ENCODE results near the gene AMY1A.
"Not testable (repeated sequence)": the region's sequence is repeated elsewhere in the genome, so short reads cannot be mapped to it uniquely, and the experiment has no call there.

DNA sequence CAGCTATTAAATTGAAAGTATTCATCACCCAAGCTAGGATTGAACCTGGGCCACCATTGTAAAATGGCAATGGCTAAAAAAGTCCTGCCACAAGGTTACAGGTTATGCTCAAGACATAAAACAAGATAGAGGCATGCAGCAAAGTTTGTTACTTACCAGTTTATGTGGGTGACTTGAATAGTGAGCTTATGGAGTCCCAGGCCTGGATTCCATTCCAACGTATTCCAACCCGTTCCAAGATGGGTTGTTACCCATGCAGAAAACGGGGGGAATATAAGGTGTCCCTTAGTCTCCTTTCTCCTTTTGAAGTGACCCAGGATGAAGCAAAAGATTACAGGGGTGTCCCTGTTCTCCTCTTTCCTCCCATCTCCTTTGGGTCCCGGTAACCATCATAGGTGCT lies 28.1 kb upstream of the AMY1A start:
- TF ChIP-seq ZFX (IDR thresholded peaks at IDR 0.05), result not testable (repeated sequence)
- TF ChIP-seq, protein P1, sequence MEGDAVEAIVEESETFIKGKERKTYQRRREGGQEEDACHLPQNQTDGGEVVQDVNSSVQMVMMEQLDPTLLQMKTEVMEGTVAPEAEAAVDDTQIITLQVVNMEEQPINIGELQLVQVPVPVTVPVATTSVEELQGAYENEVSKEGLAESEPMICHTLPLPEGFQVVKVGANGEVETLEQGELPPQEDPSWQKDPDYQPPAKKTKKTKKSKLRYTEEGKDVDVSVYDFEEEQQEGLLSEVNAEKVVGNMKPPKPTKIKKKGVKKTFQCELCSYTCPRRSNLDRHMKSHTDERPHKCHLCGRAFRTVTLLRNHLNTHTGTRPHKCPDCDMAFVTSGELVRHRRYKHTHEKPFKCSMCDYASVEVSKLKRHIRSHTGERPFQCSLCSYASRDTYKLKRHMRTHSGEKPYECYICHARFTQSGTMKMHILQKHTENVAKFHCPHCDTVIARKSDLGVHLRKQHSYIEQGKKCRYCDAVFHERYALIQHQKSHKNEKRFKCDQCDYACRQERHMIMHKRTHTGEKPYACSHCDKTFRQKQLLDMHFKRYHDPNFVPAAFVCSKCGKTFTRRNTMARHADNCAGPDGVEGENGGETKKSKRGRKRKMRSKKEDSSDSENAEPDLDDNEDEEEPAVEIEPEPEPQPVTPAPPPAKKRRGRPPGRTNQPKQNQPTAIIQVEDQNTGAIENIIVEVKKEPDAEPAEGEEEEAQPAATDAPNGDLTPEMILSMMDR (conservative IDR thresholded peaks at IDR 0.05), result not testable (repeated sequence)

Data from C4-2B (cell line).